Measurements from ENCODE around the gene VAT1.
A peak's percentile ranks its signal among the peaks of the same experiment; 100 is the strongest.

Gene VAT1

GRCh38 chr17:43026595-43026994 lies 4.4 kb upstream of the VAT1 start:
- DNase-seq, result no peak

DNA sequence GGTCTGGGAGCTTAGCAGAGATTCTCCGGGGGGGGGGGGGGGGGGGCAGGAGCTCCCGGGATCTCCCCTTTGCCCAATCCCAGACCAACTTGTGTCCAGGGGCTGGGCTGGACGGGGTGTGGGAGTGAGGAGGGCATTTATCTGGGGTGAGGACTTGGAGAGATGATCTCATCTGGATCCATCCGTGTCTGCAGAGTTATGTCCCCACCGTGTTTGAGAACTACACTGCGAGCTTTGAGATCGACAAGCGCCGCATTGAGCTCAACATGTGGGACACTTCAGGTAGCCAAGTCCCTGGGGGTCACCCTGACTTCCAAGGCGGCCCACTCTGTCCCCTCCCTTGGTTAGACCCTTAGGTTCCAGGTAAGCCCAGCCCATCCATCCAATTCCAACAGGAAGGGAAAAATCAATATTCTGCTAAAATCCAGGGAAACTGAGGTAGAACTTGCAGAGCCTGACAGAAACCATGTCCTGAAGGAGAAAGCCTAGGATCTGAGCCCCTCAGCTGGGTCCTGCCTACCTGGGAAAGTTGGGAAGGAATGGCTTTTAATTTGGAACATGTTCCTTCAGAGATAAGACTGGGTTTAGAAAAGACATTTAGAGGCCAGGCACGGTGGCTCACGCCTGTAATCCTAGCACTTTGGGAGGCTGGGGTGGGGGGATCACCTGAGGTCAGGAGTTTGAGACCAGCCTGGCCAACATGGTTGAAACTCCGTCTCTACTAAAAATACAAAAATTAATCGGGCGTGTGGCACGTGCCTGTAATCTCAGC lies 3.8 kb upstream of the VAT1 start:
- DNase-seq, result no peak

GRCh38 chr17:43025290-43025657 lies 3.1 kb upstream of the VAT1 start:
- DNase-seq, result no peak

- DNase-seq, result peak; percentile 89
Measured at GRCh38 chr17:43024407-43025289, 2.5 kb upstream of the VAT1 start, which contains the start of gene RND2. TSS of gene RND2 (plus strand) at chr17:43025231. CDS start at chr17:43025348, 117 bp downstream.

DNA sequence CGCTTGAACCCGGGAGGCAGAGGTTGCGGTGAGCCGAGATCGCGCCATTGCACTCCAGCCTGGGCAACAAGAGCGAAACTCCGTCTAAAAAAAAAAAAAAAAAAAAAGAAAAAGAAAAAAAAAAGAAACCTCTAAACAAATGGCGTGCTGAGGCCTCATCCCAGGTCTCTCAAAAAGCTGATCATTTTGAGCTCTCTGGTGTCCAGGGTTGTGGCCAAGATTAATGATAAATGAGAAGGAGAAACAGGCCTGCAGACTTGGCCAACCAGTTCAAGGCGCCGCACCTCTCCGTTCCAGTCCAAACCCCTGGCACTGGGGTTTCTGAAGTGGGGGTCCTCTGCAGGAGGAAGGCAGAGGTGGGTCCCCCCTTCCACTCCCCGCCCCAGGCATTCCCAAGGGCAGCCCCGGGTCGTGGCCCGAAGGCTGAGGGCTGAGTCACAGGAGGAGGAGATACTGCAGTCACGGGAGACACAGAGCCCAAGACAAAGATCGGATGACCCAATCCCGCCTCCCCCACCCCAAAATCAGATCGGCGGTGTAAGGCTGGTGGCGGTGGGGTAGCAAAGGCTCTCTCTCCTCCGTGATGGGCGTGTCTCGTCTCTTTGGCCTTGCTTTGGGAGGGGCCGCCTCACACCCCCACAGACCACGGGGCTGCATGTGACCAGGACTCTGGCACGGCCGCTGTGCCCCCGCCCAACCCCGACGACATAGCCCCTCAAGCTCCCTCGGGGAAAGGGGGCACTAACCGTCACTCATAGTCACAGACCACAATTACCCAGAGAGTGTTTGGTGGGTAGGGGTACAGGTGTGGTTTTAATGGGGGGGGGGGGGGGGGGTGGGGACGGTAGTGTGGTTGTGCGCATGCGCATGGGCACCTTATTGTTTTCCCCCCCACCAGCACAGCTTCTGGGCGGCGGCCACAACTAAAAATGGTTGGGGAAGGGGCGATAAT lies 1.1 kb downstream of the VAT1 start:
- DNase-seq, result no peak

DNA sequence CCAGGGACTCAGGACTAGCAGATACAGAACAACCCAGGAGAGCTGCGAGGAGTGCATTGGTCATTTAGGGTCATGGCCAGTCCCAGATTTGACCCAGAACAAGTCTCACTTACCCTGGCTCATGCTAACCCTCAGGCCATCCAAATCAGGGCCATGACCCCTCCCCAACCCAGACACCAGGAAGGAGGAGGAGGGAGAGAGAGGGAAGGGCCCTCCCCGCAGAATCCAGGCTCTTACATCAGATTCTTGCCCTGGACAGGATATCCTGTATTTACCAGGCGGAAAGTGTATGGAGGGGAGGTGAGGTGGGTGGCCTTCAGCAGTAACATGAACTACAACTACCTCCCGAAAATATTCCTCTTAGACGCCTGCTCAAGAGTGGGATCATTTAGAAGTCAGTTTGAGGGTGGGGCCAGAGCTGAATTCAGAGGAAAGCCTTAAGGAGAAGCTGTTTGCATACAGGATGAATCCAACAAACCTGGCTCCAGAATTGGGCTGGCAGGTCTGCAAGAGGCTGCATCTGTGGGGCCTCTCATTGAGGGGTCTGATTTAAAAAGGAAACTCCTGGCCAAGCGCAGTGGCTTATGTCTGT lies 2.1 kb downstream of the VAT1 start:
- no peak for DNase-seq

- no peak for DNase-seq
Measured at GRCh38 chr17:43019418-43019817, 2.8 kb downstream of the VAT1 start.

- DNase-seq, result no peak
Measured at GRCh38 chr17:43018932-43019331, 3.3 kb downstream of the VAT1 start.

DNA sequence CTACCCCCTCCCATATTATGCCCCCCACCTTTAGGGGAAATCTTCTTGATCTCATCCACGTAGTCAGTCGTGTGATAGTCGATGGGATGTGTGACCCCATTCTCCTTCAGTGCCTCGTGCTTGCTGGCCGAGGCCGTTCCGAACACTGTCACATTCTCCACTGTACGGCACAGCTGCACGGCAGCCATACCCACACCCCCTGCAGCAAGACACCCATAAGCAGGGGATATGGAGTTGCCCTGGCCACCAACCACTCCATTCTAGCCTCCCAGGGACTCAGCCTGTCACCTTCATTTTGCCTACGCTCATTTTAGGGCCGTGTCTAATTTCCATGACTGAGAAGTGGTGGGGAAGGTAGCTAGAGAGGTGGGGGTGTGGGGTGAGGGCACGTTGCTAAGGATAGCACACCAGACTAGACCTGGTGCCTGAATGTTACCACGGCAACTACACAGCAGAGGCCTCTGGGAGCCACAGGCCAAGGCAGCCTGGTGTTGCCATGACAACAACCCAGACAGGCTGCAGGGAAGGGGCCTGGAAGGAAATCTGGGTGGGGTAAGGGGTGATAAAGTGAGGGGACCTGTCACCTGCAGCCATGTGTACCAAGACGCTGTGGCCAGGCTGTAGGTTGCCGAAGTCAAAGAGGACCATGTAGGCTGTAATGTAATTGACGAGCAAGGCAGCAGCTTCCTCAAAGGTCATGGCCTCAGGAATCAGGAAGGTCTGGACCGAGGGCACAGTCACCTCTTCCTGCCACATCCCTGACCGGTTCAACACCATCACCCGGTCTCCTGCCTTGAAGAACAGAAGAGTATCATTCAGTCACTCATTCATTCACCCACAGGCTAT lies 4.0 kb downstream of the VAT1 start:
- no peak for DNase-seq

DNA sequence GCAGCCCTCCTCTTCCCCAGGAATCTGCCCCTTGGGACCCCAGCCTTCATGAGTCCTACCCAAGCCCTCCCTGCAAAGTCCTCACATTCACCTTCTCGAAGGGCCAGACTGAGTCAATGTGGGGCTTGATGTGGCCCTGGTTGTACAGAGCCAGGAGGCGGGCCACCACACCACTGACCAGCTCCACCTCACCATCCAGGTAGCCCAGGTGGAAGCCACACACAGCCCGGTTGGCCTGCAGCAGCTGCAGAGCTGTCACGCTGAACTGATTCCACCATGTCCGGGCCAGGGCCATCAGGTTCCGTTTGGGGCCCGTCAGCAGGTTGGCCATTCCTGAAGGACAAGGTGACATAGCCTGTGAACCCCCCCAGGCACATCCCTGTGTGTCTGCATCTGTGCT lies 6.0 kb downstream of the VAT1 start:
- no peak for DNase-seq

DNA sequence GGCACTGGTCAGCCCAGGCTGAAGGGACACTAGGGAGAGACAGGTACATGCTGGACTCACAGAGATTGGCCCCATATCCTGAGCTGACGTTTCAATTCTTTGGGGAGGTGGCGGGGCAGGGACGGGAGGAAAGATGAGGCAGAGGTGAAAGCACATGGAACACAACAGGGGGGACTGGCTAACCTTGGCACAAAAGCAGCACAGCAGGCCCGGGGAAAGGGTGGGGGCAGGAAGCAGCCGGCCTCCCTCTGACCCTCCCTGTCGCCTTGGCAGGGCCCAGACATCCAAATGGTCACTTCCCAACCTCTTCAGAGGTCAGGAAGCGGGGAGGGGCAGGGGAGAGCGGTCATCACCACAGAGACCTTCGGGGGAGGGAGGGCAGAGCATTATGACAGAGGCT lies 6.6 kb downstream of the VAT1 start:
- no peak for DNase-seq

DNA sequence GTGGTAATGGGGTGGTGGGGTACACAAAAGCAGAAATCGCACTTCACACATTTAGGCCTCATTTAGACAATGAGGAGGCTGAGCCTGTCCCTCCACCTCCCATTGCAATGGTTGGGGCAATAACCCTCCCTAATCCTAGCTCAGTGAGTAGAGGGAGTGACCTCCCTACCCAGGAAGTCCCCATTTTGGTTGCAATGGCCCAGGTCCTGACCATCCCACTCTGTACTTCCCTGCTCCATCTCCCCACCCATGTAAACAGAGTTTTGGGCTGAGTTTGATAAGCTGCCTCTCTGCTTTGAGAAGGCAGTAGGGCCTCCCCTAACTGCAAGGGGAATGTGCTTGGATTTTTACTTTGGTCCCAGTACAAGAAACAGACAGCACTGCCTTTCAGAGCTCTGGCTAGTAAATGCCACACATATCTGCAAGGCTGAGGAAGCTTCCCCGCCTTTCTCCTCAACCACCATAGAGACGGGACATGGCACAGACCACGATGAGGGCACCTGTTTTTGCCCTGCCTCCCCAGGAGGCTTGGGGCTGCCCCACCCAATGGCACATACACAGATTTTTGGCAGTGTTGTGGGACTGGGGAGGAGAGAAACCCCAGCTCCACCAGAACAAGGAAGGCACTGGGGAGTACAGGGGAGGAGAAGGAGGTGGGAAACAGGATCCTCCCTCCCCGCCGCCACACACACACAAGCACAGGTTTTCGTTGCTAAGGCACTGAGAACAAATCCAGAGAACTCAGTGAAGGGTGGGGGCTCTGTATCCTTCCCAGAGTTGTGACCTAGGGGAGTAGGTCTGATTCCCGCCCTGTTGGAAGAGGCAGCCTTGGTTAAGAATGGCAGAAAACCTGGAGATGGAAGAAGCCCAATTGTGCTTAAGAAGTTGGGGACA lies 7.3 kb downstream of the VAT1 start:
- no peak for DNase-seq

DNA sequence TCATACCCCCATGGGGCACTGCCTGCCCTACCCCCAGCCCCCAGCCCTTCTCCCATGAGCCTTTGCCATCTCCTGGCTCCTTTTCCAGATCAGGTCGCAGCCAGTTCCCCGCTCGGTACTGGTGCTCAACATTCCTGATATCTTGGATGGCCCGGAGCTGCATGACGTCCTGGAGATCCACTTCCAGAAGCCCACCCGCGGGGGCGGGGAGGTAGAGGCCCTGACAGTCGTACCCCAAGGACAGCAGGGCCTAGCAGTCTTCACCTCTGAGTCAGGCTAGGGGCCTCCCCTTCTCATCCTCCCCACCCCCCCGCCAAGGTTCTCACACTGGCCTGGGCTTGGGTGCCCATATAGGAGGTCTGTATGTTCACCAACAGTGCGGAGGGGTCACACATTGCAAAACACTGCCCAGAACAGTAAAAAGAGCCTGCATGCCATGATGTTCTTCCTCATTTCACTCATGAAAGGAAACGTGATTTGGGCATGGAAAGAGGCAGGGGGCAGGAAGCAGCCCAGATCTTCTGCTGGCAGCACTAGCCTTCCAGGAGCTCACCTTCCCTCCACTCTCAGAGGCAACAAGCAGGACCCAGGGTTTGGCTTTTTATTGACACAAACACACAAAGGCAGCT lies 8.1 kb downstream of the VAT1 start:
- no peak for DNase-seq

- DNase-seq, result no peak
Measured at GRCh38 chr17:43013296-43013695, 8.9 kb downstream of the VAT1 start.

- DNase-seq, result no peak
Measured at GRCh38 chr17:43011728-43012472, 10.3 kb downstream of the VAT1 start.

- no peak for DNase-seq
Measured at GRCh38 chr17:43010667-43011308, 11.4 kb downstream of the VAT1 start.

- DNase-seq, result peak; percentile 89
Measured at GRCh38 chr17:43006639-43007551, 15.3 kb downstream of the VAT1 start, which contains the start of gene IFI35. TSS of gene IFI35 (plus strand) at chr17:43006784. CDS start at chr17:43006948, 164 bp downstream.

Data from stimulated activated CD8-positive, alpha-beta memory T cell treated with anti-CD3 and anti-CD28 coated beads, Interleukin-4, amount 100 ng/mL, for 48 hours (primary cell).